NCI-H1694 treated with DMSO at 0.1 percent for 48 hours (cell line): ENCODE results near the gene STAG1.
"Not testable (repeated sequence)": the region's sequence is repeated elsewhere in the genome, so short reads cannot be mapped to it uniquely, and the experiment has no call there.

Experiments used
- DNase-seq: peaks from one replicate; lab custom pipeline; 2025; lab: John Stamatoyannopoulos, UW

STAG1 gene

GRCh38 chr3:136404056-136404455 is 348.1 kb downstream of the STAG1 start:
- no peak for DNase-seq

GRCh38 chr3:136396916-136397315 is 355.3 kb downstream of the STAG1 start:
- no peak for DNase-seq

GRCh38 chr3:136390574-136390973 is 361.6 kb downstream of the STAG1 start:
- DNase-seq = no peak

- no peak for DNase-seq
These were observed 365.1 kb downstream of the STAG1 start for GRCh38 chr3:136387031-136387430.

GRCh38 chr3:136385457-136385856 is 366.7 kb downstream of the STAG1 start:
- DNase-seq = no peak

GRCh38 chr3:136381051-136381450 is 371.1 kb downstream of the STAG1 start:
- no peak for DNase-seq

GRCh38 chr3:136380530-136380929 is 371.6 kb downstream of the STAG1 start:
- DNase-seq = no peak

- DNase-seq = no peak
These were observed 374.2 kb downstream of the STAG1 start for GRCh38 chr3:136378011-136378410.

GRCh38 chr3:136377508-136377907 is 374.7 kb downstream of the STAG1 start:
- no peak for DNase-seq

GRCh38 chr3:136375800-136376199 is 376.4 kb downstream of the STAG1 start:
- DNase-seq = not testable (repeated sequence)

- DNase-seq = peak; percentile 58
These were observed 385.9 kb downstream of the STAG1 start for GRCh38 chr3:136366289-136366688.

GRCh38 chr3:136353461-136353860 is 398.7 kb downstream of the STAG1 start:
- DNase-seq = no peak

GRCh38 chr3:136351905-136352304 is 400.3 kb downstream of the STAG1 start:
- no peak for DNase-seq

- DNase-seq = no peak
These were observed 400.8 kb downstream of the STAG1 start for GRCh38 chr3:136351351-136351750.

- DNase-seq = no peak
These were observed 401.6 kb downstream of the STAG1 start for GRCh38 chr3:136350557-136350956.

GRCh38 chr3:136350132-136350531 is 402.0 kb downstream of the STAG1 start:
- DNase-seq = no peak

GRCh38 chr3:136346486-136346885 is 405.7 kb downstream of the STAG1 start:
- DNase-seq = no peak

GRCh38 chr3:136343873-136344555 is 408.2 kb downstream of the STAG1 start:
- no peak for DNase-seq

- no peak for DNase-seq
These were observed 408.7 kb downstream of the STAG1 start for GRCh38 chr3:136343446-136343845.

GRCh38 chr3:136336329-136337100 is 415.7 kb downstream of the STAG1 start:
- no peak for DNase-seq

- DNase-seq = not testable (repeated sequence)
These were observed 417.5 kb downstream of the STAG1 start for GRCh38 chr3:136334726-136335125.

- no peak for DNase-seq
These were observed 418.0 kb downstream of the STAG1 start for GRCh38 chr3:136334209-136334608.

GRCh38 chr3:136332776-136333175 is 419.4 kb downstream of the STAG1 start:
- DNase-seq = no peak

- DNase-seq = no peak
These were observed 419.9 kb downstream of the STAG1 start for GRCh38 chr3:136332302-136332701.
